Common myeloid progenitor, CD34-positive (primary cell): ENCODE data around the gene KCNMA1.

Experiments
- CTCF ChIA-PET: fragments of 350-600 bp; sonication (Branson Sonifier 250); formaldehyde crosslinking; loops from one replicate; lab custom pipeline; 2021; ENCODE audit warnings: antibody characterized with exemption; lab: Charles Lee
- POLR2A ChIA-PET: fragments of 350-600 bp; sonication (Branson Sonifier 250); formaldehyde crosslinking; loops from one replicate; lab custom pipeline; 2021; ENCODE audit warnings: antibody characterized with exemption; lab: Charles Lee
- DNase-seq, 3 donors: peaks; one replicate each; pipeline versions ENCODE4 v3.0.0 to v3.0.0-alpha.2; 2013
- H3K27ac ChIP-seq, 2 experiments: 1 replicate in 1 of 2; 2 replicates in 1 of 2; pipeline ENCODE4 v1.7.0; 2013; ENCODE audit warnings: inconsistent platforms in 2 of 2, low read length in 2 of 2, mild to moderate bottlenecking in 2 of 2, low read depth in 1 of 2, moderate library complexity in 1 of 2; ENCODE audit not compliant: severe bottlenecking in 2 of 2, insufficient read depth in 1 of 2, poor library complexity in 1 of 2
- H3K27me3 ChIP-seq, 5 experiments: replicated peaks in 2 of 5; 1 replicate in 3 of 5; 2 replicates in 2 of 5; pipeline versions ENCODE4 v1.6.1 to v1.7.0; 2013; ENCODE audit warnings: low read length in 4 of 5, mild to moderate bottlenecking in 2 of 5, moderate library complexity in 2 of 5, inconsistent platforms in 1 of 5; ENCODE audit not compliant: insufficient read depth in 5 of 5, control insufficient read depth in 4 of 5
- H3K36me3 ChIP-seq, 4 experiments: 1 replicate in 2 of 4; 2 replicates in 2 of 4; pipeline versions ENCODE4 v1.6.1 to v1.7.0; 2013; ENCODE audit warnings: low read length in 3 of 4, control low read depth in 1 of 4, mild to moderate bottlenecking in 1 of 4; ENCODE audit not compliant: control insufficient read depth in 4 of 4, insufficient read depth in 4 of 4
- H3K4me1 ChIP-seq, 4 experiments: 1 replicate in 3 of 4; 2 replicates in 1 of 4; pipeline versions ENCODE4 v1.6.1 to v1.7.1; 2013; ENCODE audit warnings: low read length in 3 of 4, mild to moderate bottlenecking in 3 of 4, control low read depth in 1 of 4, inconsistent platforms in 1 of 4, moderate library complexity in 1 of 4; ENCODE audit not compliant: control insufficient read depth in 4 of 4, insufficient read depth in 4 of 4; ENCODE audit errors: control extremely low read depth in 1 of 4
- H3K4me3 ChIP-seq, 7 experiments: 1 replicate in 4 of 7; 2 replicates in 3 of 7; pipeline versions ENCODE4 v1.5.1 to v1.7.0; 2013; ENCODE audit warnings: mild to moderate bottlenecking in 7 of 7, low read length in 6 of 7, moderate library complexity in 6 of 7, inconsistent platforms in 2 of 7, low read depth in 2 of 7, control low read depth in 1 of 7; ENCODE audit not compliant: insufficient read depth in 4 of 7, control insufficient read depth in 1 of 7; ENCODE audit errors: extremely low read depth in 1 of 7
- H3K9me3 ChIP-seq, 5 experiments: 1 replicate in 4 of 5; 2 replicates in 1 of 5; pipeline versions ENCODE4 v1.6.1 to v1.7.1; 2013; ENCODE audit warnings: low read length in 4 of 5, mild to moderate bottlenecking in 2 of 5, inconsistent platforms in 1 of 5, low read depth in 1 of 5, moderate library complexity in 1 of 5; ENCODE audit not compliant: control insufficient read depth in 4 of 5, insufficient read depth in 2 of 5; ENCODE audit errors: control extremely low read depth in 1 of 5
- WGBS: methylation state at CpG from one replicate; pipeline ENCODE4 v1.1.5; 2013; ENCODE audit not compliant: insufficient coverage; 5-methylcytosine and 5-hydroxymethylcytosine counted together

Gene KCNMA1

GRCh38 chr10:77582710-77583115 is 54.9 kb downstream of the KCNMA1 start:
- Histone ChIP-seq H3K4me3 (no peak overlapping the region), H3K27me3 (peaks cover 0 to 2% (median 0%) of the 10 kb centered on the region in 5 experiments), H3K36me3 (no peaks in the 10 kb centered on the region), H3K9me3 (no peaks in the 10 kb centered on the region), H3K4me1 (peaks cover 0 to 9% (median 0%) of the 10 kb centered on the region in 4 experiments), H3K27ac (no peak overlapping the region)
- ChIA-PET CTCF (no interaction called here), POLR2A (no interaction called here)
- WGBS, result 93% methylated on average over 3 of the region's 4 CpGs
- DNase-seq, result peak in 2 of 3 donors; percentile 9 to 30

GRCh38 chr10:77581738-77582137 is 55.9 kb downstream of the KCNMA1 start:
- ChIA-PET POLR2A (no interaction called here), CTCF (no interaction called here)
- WGBS, result 96% methylated on average over 3 of the region's 4 CpGs
- H3K27ac ChIP-seq, result no peak overlapping the region
- peaks cover 0 to 9% (median 0%) of the 10 kb centered on the region in 4 experiments for H3K4me1 ChIP-seq
- no peak overlapping the region for H3K4me3 ChIP-seq
- peaks cover 0 to under 1% (median 0%) of the 10 kb centered on the region in 5 experiments for H3K27me3 ChIP-seq
- no peak for DNase-seq
- no peaks in the 10 kb centered on the region for H3K36me3 ChIP-seq
- H3K9me3 ChIP-seq, result no peaks in the 10 kb centered on the region

DNA sequence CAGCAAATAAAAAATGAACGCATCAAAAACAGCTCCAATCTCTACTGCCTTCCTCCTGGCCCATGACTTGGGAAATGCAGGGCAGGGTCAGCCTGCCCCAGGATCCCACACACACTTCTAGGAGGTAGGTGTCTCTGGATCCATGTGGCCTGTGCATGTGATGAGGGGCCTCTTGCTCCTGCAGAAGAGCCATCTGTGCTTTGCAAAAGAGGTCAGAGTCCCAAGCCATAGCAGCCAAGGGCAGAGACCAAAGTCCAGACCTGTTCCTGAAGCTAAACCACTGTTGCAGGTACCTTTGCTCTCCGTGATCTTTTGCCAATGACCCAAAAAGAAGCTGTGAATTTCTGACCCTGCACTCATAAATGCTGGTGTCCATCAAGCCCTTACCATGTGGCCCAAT is 57.1 kb downstream of the KCNMA1 start:
- CTCF ChIA-PET, result no interaction called here
- H3K9me3 ChIP-seq, result no peaks in the 10 kb centered on the region
- H3K27ac ChIP-seq, result no peak overlapping the region
- no peak for DNase-seq
- peaks cover 0 to 2% (median 0%) of the 10 kb centered on the region in 5 experiments for H3K27me3 ChIP-seq
- H3K4me3 ChIP-seq, result no peak overlapping the region
- WGBS, result 93% methylated on average over 1 of the region's 2 CpGs
- POLR2A ChIA-PET, result no interaction called here
- H3K4me1 ChIP-seq, result peaks cover 0 to 9% (median 0%) of the 10 kb centered on the region in 4 experiments
- H3K36me3 ChIP-seq, result no peaks in the 10 kb centered on the region

DNA sequence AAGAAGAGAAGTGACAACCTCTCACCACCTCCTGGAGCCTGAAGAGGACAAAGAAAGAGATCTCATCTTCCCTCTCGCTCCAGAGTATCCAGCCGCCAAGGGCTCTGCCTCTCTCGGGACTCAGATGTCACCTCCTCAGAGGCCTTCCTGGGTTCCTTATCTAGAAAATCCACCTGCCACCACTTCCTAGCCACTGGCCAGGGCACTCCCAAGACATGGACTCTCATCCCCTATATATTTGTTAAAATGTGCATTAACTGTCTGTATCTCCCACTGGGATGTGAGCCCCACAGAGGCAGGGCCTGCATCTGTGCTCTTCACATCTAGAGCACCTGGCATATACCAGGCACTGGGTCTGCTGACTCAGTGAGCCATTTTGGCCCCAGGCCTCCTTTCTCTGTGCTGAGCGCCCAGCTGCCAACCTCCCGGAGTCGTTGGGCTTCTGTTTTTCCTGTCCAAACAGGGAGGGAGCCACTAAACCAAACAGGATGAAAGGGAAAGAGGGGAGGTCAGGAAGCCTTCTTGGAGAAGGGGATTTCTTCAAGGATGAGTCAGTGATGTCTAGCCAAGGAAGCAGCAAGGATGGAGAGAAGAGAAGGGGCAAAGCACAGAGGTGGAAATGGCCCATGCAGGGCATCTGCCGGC is 58.9 kb downstream of the KCNMA1 start:
- 80% methylated on average over 3 of the region's 7 CpGs for WGBS
- Histone ChIP-seq H3K4me3 (no peak overlapping the region), H3K9me3 (no peaks in the 10 kb centered on the region), H3K36me3 (no peaks in the 10 kb centered on the region), H3K4me1 (peaks cover 0 to 9% (median 0%) of the 10 kb centered on the region in 4 experiments), H3K27me3 (peaks cover 0 to 2% (median 0%) of the 10 kb centered on the region in 5 experiments), H3K27ac (no peak overlapping the region)
- POLR2A ChIA-PET, result no interaction called here
- CTCF ChIA-PET, result no interaction called here
- DNase-seq, result no peak

GRCh38 chr10:77577666-77578229 is 59.9 kb downstream of the KCNMA1 start:
- CTCF ChIA-PET, result no interaction called here
- no peak for DNase-seq
- 100% methylated on average over 1 of the region's 1 CpG for WGBS
- Histone ChIP-seq H3K9me3 (no peaks in the 10 kb centered on the region), H3K27ac (no peak overlapping the region), H3K27me3 (peaks cover 0 to 2% (median 0%) of the 10 kb centered on the region in 5 experiments), H3K4me1 (peaks cover 0 to 3% (median 0%) of the 10 kb centered on the region in 4 experiments), H3K36me3 (no peaks in the 10 kb centered on the region), H3K4me3 (no peak overlapping the region)
- POLR2A ChIA-PET, result no interaction called here

- WGBS, result 95% methylated on average over 9 of the region's 9 CpGs
- POLR2A ChIA-PET, result no interaction called here
Measured at GRCh38 chr10:77576444-77577032, 61.1 kb downstream of the KCNMA1 start.

GRCh38 chr10:77576007-77576367 is 61.6 kb downstream of the KCNMA1 start:
- Histone ChIP-seq H3K4me1 (no peaks in the 10 kb centered on the region), H3K36me3 (no peaks in the 10 kb centered on the region), H3K27me3 (peaks cover 0 to 2% (median 0%) of the 10 kb centered on the region in 5 experiments), H3K27ac (no peak overlapping the region), H3K4me3 (no peak overlapping the region), H3K9me3 (no peaks in the 10 kb centered on the region)
- WGBS, result 90% methylated on average over 4 of the region's 4 CpGs
- no peak for DNase-seq
- ChIA-PET POLR2A (no interaction called here), CTCF (interaction anchor here (1.4 kb wide), 1 partner anchor 10 kb away, joined by 3 read pairs; no protein-coding TSS in a partner anchor)

More at GRCh38 chr10:77576444-77577032, 61.1 kb downstream of the KCNMA1 start:
- Histone ChIP-seq H3K27ac (no peak overlapping the region), H3K27me3 (peaks cover 0 to 2% (median 0%) of the 10 kb centered on the region in 5 experiments), H3K9me3 (no peaks in the 10 kb centered on the region), H3K4me1 (no peaks in the 10 kb centered on the region), H3K36me3 (no peaks in the 10 kb centered on the region), H3K4me3 (no peak overlapping the region)
- no peak for DNase-seq
- CTCF ChIA-PET, result no interaction called here
